GM12874 (cell line): ENCODE data around the gene DHRSX.

Experiments used
- TF ChIP-seq, protein P1 (sequence below): IDR thresholded peaks from 2 replicates; pipeline ENCODE4 v1.5.1; 2011; ENCODE audit warnings: low read depth, mild to moderate bottlenecking, control low read depth, low read length, moderate library complexity; ENCODE audit not compliant: insufficient read depth

Gene DHRSX

DNA sequence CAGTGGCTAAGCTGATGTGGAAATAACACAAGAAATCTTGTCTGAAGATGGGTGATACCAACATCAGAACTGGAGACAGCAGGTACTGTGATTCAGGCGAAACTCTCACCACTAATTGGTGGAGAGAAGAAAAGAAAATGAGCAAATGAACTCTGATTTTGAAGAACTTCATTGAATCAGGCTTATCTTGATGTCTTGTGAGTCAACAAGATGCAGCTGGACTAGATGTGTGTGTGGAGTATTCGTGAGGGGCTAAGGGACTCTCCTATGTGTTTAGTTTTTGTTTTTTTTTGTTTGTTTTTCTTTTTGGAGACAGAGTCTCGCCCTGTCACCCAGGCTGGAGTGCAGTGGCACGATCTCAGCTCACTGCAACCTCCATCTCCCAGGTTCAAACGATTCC lies 131.6 kb downstream of the DHRSX start:
- TF ChIP-seq, protein P1, sequence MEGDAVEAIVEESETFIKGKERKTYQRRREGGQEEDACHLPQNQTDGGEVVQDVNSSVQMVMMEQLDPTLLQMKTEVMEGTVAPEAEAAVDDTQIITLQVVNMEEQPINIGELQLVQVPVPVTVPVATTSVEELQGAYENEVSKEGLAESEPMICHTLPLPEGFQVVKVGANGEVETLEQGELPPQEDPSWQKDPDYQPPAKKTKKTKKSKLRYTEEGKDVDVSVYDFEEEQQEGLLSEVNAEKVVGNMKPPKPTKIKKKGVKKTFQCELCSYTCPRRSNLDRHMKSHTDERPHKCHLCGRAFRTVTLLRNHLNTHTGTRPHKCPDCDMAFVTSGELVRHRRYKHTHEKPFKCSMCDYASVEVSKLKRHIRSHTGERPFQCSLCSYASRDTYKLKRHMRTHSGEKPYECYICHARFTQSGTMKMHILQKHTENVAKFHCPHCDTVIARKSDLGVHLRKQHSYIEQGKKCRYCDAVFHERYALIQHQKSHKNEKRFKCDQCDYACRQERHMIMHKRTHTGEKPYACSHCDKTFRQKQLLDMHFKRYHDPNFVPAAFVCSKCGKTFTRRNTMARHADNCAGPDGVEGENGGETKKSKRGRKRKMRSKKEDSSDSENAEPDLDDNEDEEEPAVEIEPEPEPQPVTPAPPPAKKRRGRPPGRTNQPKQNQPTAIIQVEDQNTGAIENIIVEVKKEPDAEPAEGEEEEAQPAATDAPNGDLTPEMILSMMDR, result no peak

- TF ChIP-seq, protein P1, result no peak
Measured at GRCh38 chrX:2360731-2361130, 140.0 kb downstream of the DHRSX start.

DNA sequence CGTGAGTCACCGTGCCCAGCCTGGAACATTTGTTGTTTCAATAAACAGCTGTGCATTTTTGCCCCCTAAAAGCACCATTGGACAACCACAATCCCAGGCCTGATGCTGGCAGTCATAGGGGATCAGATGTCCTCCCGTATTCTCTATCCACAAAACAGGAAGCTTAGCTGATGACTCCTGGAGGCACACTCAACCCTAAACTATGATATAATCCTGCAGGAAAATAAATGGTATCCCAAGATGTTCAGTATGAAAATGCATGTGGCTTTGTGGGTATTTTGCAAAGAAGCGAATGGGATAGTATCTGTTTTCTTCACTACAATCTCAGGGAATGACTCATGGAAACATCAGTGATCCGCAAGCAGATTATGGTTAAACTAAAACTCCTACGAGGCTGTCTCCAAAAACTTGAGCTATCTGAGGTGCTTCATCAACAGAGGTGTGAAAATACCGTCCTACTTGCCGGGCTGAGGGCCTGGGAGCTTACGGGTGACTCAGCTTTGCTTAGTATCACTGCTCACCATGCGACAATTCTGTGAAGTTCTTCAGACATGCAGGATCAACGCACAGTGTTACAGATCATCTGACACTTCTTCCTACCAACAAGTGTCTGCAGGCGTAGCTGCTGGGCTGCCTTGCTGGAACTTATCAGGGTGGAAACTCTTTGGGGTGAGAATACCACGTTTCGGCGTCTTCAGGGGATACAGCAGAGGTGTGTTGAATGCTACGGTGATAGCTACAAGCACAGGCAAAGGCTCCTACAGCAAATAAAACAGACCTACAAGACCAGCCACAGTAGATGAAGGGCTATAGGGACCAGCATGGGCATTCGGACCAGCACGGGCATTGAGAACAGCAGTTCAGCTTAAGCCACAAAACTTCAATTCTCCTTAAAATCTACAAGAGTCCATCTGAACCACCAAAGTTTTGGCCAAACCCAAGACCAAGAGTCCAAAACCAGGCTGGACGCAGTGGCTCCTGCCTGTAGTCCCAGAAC lies 148.5 kb downstream of the DHRSX start:
- TF ChIP-seq, protein P1, result no peak

DNA sequence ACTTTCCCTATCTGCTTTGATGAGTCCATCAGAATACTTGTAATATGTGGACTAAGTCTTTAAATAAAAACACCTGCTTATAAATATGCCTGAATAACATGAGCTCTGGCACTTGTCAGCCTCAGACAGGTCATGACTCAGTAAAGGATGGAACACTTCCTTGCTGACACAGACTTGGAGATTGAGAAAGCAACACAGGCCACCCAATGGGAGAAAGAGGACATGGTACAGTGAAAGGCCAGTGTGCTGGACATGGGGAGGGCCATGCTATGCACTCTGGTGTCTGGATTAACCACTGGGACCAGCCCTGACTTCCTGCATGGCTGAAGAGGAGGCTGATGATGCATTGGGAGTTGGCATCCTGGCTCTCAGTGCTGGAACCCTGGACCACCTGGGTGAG lies 149.5 kb downstream of the DHRSX start:
- TF ChIP-seq, protein P1, result no peak

DNA sequence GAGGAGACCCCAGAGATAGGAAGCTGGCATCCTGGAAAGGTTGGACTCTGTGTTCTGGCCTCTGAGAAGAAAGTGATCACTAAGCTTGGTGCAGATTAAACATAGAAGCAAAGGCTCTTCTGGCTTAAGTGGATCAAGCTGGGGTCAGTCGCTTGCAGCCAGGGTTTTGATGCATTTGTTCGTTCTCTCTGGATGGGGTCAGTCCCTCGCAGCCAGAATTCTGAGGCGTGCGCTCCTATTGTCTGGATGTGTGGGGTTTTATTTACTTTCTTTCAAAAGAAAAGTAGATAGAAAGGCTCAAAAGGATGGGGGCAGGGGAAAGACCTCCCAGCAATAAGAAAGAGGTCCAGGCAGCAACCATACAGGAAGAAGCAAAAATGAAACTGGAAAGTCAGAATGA lies 152.6 kb downstream of the DHRSX start:
- TF ChIP-seq, protein P1, result no peak

- TF ChIP-seq, protein P1, result no peak
Measured at GRCh38 chrX:2346158-2346557, 154.6 kb downstream of the DHRSX start.

- TF ChIP-seq, protein P1, result no peak
Measured at GRCh38 chrX:2345562-2345961, 155.2 kb downstream of the DHRSX start.
